ENCODE measurements around the gene DHRS3. TPM values are rescaled to one million over a fixed set of nuclear protein-coding genes. Genes with fewer than 3 reads are reported as not detected.

DHRS3 gene
- polyA plus RNA-seq, 1 of the 3 experiments (the other 2 are of a cell fraction): 44.8 TPM

- Histone ChIP-seq H4K20me1 (ENCODE audit: insufficient read depth) (no peaks in the 10 kb centered on the region), H3K4me2 (no peak overlapping the region), H3K36me3 (replicated peaks in 1 of 2; ENCODE audit: control insufficient read depth in 1 of 2, insufficient read depth in 2 of 2, low read length in 1 of 2) (peaks cover 0 to 7% of the 10 kb centered on the region in 2 experiments), H3K27ac (ENCODE audit: low read depth in 2 of 2, low read length in 1 of 2) (no peak overlapping the region), H3K9ac (no peak overlapping the region), H3K9me3 (no peaks in the 10 kb centered on the region), H3K9me2 (no peaks in the 10 kb centered on the region), H3K27me3 (ENCODE audit: insufficient read depth) (no peaks in the 10 kb centered on the region), H3K79me2 (ENCODE audit: insufficient read depth) (no peaks in the 10 kb centered on the region), H3K4me3 (ENCODE audit: low read depth in 2 of 2, low read length in 1 of 2) (no peak overlapping the region), H3K4me1 (ENCODE audit: control insufficient read depth in 1 of 2, insufficient read depth in 2 of 2, low read depth in 1 of 2, low read length in 1 of 2) (peaks cover 2 to 4% of the 10 kb centered on the region in 2 experiments; a peak in 2 of 4 replicates), H3F3A (replicated peaks; ENCODE audit: insufficient read depth) (no peaks in the 10 kb centered on the region), H2AFZ (ENCODE audit: low read depth) (no peak overlapping the region)
- TF ChIP-seq MAX (IDR thresholded peaks at IDR 0.05; ENCODE audit: low read depth) (no peak), EZH2phosphoT487 (IDR thresholded peaks at IDR 0.05; ENCODE audit: borderline replicate concordance, low read depth) (no peak)
- DNase-seq: no peak
- ChIA-PET CTCF (interaction anchor here (1.0 to 1.7 kb wide), 3 partner anchors 8 to 50 kb away, joined by 3 to 8 read pairs (median 5); no protein-coding TSS in a partner anchor), POLR2A (no interaction called here)
- WGBS (ENCODE audit: low lambda C conversion rate): 76% methylated on average over 4 of the region's 5 CpGs
Measured at GRCh38 chr1:12609469-12610003, 8.5 kb downstream of the DHRS3 start.

GRCh38 chr1:12608311-12608957 lies 9.6 kb downstream of the DHRS3 start:
- no peaks in the 10 kb centered on the region for H3K27me3 ChIP-seq (ENCODE audit: insufficient read depth)
- no peak overlapping the region for H3K4me3 ChIP-seq (ENCODE audit: low read depth in 2 of 2, low read length in 1 of 2)
- H3K9ac ChIP-seq: no peak overlapping the region
- ChIA-PET POLR2A (interaction anchor here (1.2 kb wide), 1 partner anchor 12 kb away, joined by 3 read pairs; no protein-coding TSS in a partner anchor), CTCF (interaction anchor here (1.7 kb wide), 1 partner anchor 51 kb away, joined by 8 read pairs; no protein-coding TSS in a partner anchor)
- DNase-seq: no peak
- 73% methylated on average over 3 of the region's 5 CpGs for WGBS (ENCODE audit: low lambda C conversion rate)
- peaks cover 7% of the 10 kb centered on the region for H3F3A ChIP-seq (replicated peaks; ENCODE audit: insufficient read depth)
- no peak overlapping the region for H3K4me2 ChIP-seq
- peaks cover 0 to 7% of the 10 kb centered on the region in 2 experiments for H3K36me3 ChIP-seq (replicated peaks in 1 of 2; ENCODE audit: control insufficient read depth in 1 of 2, insufficient read depth in 2 of 2, low read length in 1 of 2)
- H3K27ac ChIP-seq (ENCODE audit: low read depth in 2 of 2, low read length in 1 of 2): no peak overlapping the region; a peak in 1 of 4 replicates
- TF ChIP-seq MEF2A (IDR thresholded peaks at IDR 0.05; ENCODE audit: borderline replicate concordance, low read depth) (no peak), NRF1 (IDR thresholded peaks at IDR 0.05; ENCODE audit: low read depth, low read length) (no peak), ELF1 (IDR thresholded peaks at IDR 0.05) (no peak), RXRA (IDR thresholded peaks at IDR 0.05; ENCODE audit: borderline replicate concordance, low read depth) (no peak), RFX5 (IDR thresholded peaks at IDR 0.05; ENCODE audit: low read length) (no peak), REST (IDR thresholded peaks at IDR 0.05; ENCODE audit: low read depth, low read length) (no peak), JUND (IDR thresholded peaks at IDR 0.05) (no peak), RCOR1 (IDR thresholded peaks at IDR 0.05; ENCODE audit: low read length) (no peak), TEAD4 (IDR thresholded peaks at IDR 0.05; ENCODE audit: borderline replicate concordance, insufficient read depth) (no peak), POLR2AphosphoS5 (IDR thresholded peaks at IDR 0.05; ENCODE audit: low read depth, low read length) (no peak), SMC3 (IDR thresholded peaks at IDR 0.05; ENCODE audit: low read depth, low read length) (no peak)
- H4K20me1 ChIP-seq (ENCODE audit: insufficient read depth): no peaks in the 10 kb centered on the region
- H3K9me3 ChIP-seq: no peaks in the 10 kb centered on the region
- H3K9me2 ChIP-seq: no peaks in the 10 kb centered on the region
- no peaks in the 10 kb centered on the region for H3K79me2 ChIP-seq (ENCODE audit: insufficient read depth)
- no peak overlapping the region for H2AFZ ChIP-seq (ENCODE audit: low read depth)
- peaks cover 11 to 15% of the 10 kb centered on the region in 2 experiments for H3K4me1 ChIP-seq (ENCODE audit: control insufficient read depth in 1 of 2, insufficient read depth in 2 of 2, low read depth in 1 of 2, low read length in 1 of 2)
